K562 (cell line): ENCODE data around the gene CRY2. TPM values are rescaled to one million over a fixed set of nuclear protein-coding genes. Genes with fewer than 3 reads are reported as not detected.

Source experiments
- ASH1L ChIP-seq: fragments of 450-650 bp; IDR thresholded peaks from 2 replicates; pipeline ENCODE4 v1.6.1; 2018; ENCODE audit warnings: borderline replicate concordance, mild to moderate bottlenecking, low read depth; ENCODE audit not compliant: partially characterized antibody
- CXXC5 ChIP-seq: fragments of 250-450 bp; sonication (Bioruptor Pico); IDR thresholded peaks from 2 replicates; pipeline ENCODE4 v1.8.0; 2022; ENCODE audit warnings: inconsistent platforms, mild to moderate bottlenecking, moderate library complexity
- JUN ChIP-seq, 2 experiments: sonication (generic) in 1 of 2; formaldehyde crosslinking in 1 of 2; IDR thresholded peaks; 2 replicates each; pipeline versions ENCODE4 v1.6.1 to v1.8.0; 2012 to 2022; ENCODE audit warnings: borderline replicate concordance in 2 of 2, mild to moderate bottlenecking in 2 of 2, improper control_type of control experiment in 1 of 2, low read depth in 1 of 2, low read length in 1 of 2, missing genetic modification reagents in 1 of 2
- JUND ChIP-seq, 2 experiments: IDR thresholded peaks; 2 replicates in 1 of 2; 3 replicates in 1 of 2; pipeline ENCODE4 v1.6.1; 2011; ENCODE audit warnings: borderline replicate concordance in 2 of 2, low read depth in 2 of 2, low read length in 2 of 2, improper control_type of control experiment in 1 of 2, missing biosample characterization in 1 of 2, missing genetic modification characterization in 1 of 2, missing genetic modification reagents in 1 of 2
- MIER1 ChIP-seq: fragments of 450-650 bp; IDR thresholded peaks from 2 replicates; pipeline ENCODE4 v1.6.1; 2016; ENCODE audit warnings: antibody characterized with exemption, mild to moderate bottlenecking, low read depth
- NEUROD1 ChIP-seq: fragments of 150-350 bp; IDR thresholded peaks from 2 replicates; pipeline ENCODE4 v1.6.1; 2014; ENCODE audit warnings: borderline replicate concordance, low read length, low read depth; ENCODE audit not compliant: partially characterized antibody
- PHF8 ChIP-seq: fragments of 200-600 bp; sonication (generic); IDR thresholded peaks from 2 replicates; pipeline ENCODE4 v1.6.1; 2012; ENCODE audit warnings: mixed run types, mild to moderate bottlenecking, inconsistent platforms, low read length, moderate library complexity, borderline replicate concordance
- ZBTB1 ChIP-seq: sonication (generic); formaldehyde crosslinking; IDR thresholded peaks from 2 replicates; pipeline ENCODE4 v1.8.1; 2023; ENCODE audit warnings: missing genetic modification reagents, low read depth, mild to moderate bottlenecking, borderline replicate concordance
- ZFP30 ChIP-seq: fragments of 250-450 bp; sonication (Bioruptor Pico); IDR thresholded peaks from 2 replicates; pipeline ENCODE4 v1.8.0; 2022; ENCODE audit warnings: moderate library complexity, mild to moderate bottlenecking, inconsistent platforms, borderline replicate concordance
- ZNF121 ChIP-seq: sonication (generic); formaldehyde crosslinking; conservative IDR thresholded peaks from 2 replicates; pipeline ENCODE4 v1.8.0; 2022; ENCODE audit warnings: missing genetic modification reagents
- ZNF134 ChIP-seq: fragments of 250-450 bp; sonication (Bioruptor Pico); conservative IDR thresholded peaks from 2 replicates; pipeline ENCODE4 v1.4.0; 2020
- ZNF217 ChIP-seq: sonication (generic); formaldehyde crosslinking; IDR thresholded peaks from 2 replicates; pipeline ENCODE4 v1.8.0; 2022; ENCODE audit warnings: mild to moderate bottlenecking, missing genetic modification reagents
- polyA plus RNA-seq, 8 experiments: library from polyadenylated mRNA; depleted of rRNA in 4 of 8; stranded (reverse) in 5 of 8; unstranded in 3 of 8; fragments of >200 nt; fragmentation: Nextera tagmentation in 2 of 8; fragmentation: Illumina TruSeq in 1 of 8; extraction: Ambion mirVana in 2 of 8; extraction: Trizol in 1 of 8; gene quantifications; 2 replicates each; pipeline versions ENCODE4 v1.2.1 to v1.2.3, GENCODE V29; 2011 to 2014; ENCODE audit warnings: inconsistent platforms in 1 of 8, missing spikeins in 1 of 8
- total RNA-seq, 7 experiments: library from RNA; depleted of rRNA in 6 of 7; stranded (reverse); fragments of >200 nt in 6 of 7; fragmentation: Illumina TruSeq in 2 of 7; extraction: Trizol in 2 of 7; gene quantifications; 2 replicates each; pipeline versions ENCODE4 v1.2.1 to v1.2.3, GENCODE V29; 2011 to 2021; ENCODE audit warnings: low replicate concordance in 1 of 7
- TF ChIP-seq, protein P1 (sequence below): fragments of 450-650 bp; IDR thresholded peaks from 2 replicates; pipeline ENCODE4 v1.6.1; 2014; ENCODE audit warnings: low read depth, mild to moderate bottlenecking, moderate library complexity, borderline replicate concordance
- TF ChIP-seq, protein P2 (sequence below), 2 experiments: fragments of 450-650 bp; IDR thresholded peaks; 2 replicates each; pipeline ENCODE4 v1.6.1; 2016
- TF ChIP-seq, protein P3 (sequence below): sonication (generic); formaldehyde crosslinking; IDR thresholded peaks from 2 replicates; pipeline ENCODE4 v1.8.0; 2022; ENCODE audit warnings: missing genetic modification reagents, mild to moderate bottlenecking, moderate library complexity, borderline replicate concordance
- TF ChIP-seq, protein P4 (sequence below): fragments of 250-450 bp; sonication (Bioruptor Pico); IDR thresholded peaks from 2 replicates; pipeline ENCODE4 v1.9.0; 2021; ENCODE audit warnings: mild to moderate bottlenecking, inconsistent platforms

CRY2 gene
- total and polyA plus RNA-seq, 9 of the 15 experiments (the other 6 are each of a cell fraction or from before 2014, with no cell fraction given) = 2.3 to 23.9 (median 14.8) TPM

DNA sequence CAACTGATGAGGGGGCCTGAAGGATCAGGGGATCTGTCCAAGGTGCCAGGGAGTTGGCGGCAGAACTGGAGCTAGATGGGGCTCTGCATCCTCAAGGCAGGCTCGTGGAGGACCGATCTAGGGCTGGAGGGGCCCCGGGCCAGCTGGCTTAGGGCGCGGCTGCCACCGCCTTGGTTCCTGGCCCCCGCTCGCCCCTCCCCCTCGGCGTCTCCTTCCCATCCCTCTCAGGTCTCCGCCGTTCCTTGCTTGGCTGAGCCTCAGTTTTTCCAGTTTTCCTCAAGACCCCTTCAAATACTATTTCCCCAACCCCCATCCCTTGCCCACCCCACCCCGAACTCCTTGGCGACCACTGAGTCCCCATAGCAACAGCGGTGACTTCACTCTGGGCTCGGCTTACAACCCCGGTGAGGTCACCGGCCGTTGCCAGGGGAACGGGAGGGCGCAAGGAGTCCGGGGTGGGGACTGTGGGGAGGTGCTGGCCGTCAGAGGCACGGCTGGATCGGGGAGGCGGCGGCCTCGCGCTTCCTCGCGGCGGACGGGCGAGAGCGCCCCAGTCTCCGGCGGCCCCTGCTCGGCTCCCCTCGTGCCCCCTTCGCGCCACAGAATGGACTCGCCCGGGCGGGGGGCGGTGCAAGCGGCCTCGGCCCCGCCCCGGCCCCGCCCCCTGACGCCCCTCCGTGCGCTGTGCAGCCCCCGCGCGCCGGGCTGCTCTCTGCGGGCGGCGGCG is 52.3 kb downstream of the CRY2 start (continued):
- TF ChIP-seq, protein P1, sequence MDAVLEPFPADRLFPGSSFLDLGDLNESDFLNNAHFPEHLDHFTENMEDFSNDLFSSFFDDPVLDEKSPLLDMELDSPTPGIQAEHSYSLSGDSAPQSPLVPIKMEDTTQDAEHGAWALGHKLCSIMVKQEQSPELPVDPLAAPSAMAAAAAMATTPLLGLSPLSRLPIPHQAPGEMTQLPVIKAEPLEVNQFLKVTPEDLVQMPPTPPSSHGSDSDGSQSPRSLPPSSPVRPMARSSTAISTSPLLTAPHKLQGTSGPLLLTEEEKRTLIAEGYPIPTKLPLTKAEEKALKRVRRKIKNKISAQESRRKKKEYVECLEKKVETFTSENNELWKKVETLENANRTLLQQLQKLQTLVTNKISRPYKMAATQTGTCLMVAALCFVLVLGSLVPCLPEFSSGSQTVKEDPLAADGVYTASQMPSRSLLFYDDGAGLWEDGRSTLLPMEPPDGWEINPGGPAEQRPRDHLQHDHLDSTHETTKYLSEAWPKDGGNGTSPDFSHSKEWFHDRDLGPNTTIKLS = no peak
- TF ChIP-seq JUN (IDR thresholded peaks at IDR 0.05; ENCODE audit: borderline replicate concordance, low read depth, low read length) = peak; percentile 94
- TF ChIP-seq JUN (CRISPR knock-in tag; IDR thresholded peaks at IDR 0.05; ENCODE audit: borderline replicate concordance) = peak; percentile 89; the same call in 1 of the 2 replicates
- TF ChIP-seq, protein P2, sequence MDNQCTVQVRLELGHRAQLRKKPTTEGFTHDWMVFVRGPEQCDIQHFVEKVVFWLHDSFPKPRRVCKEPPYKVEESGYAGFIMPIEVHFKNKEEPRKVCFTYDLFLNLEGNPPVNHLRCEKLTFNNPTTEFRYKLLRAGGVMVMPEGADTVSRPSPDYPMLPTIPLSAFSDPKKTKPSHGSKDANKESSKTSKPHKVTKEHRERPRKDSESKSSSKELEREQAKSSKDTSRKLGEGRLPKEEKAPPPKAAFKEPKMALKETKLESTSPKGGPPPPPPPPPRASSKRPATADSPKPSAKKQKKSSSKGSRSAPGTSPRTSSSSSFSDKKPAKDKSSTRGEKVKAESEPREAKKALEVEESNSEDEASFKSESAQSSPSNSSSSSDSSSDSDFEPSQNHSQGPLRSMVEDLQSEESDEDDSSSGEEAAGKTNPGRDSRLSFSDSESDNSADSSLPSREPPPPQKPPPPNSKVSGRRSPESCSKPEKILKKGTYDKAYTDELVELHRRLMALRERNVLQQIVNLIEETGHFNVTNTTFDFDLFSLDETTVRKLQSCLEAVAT (IDR thresholded peaks at IDR 0.05) = peak in 1 of 2 experiments; percentile 94; a peak in 2 of 4 replicates
- peak; percentile 98 for TF ChIP-seq JUND (IDR thresholded peaks at IDR 0.05; ENCODE audit: borderline replicate concordance, low read depth, low read length)
- peak; percentile 78; the same call in 1 of the 3 replicates for TF ChIP-seq JUND (tag; IDR thresholded peaks at IDR 0.05; ENCODE audit: borderline replicate concordance, low read depth, low read length)
- TF ChIP-seq CXXC5 (CRISPR knock-in tag) = peak; percentile 71
- TF ChIP-seq ZNF121 = no peak
- TF ChIP-seq NEUROD1 = peak; percentile 92
- TF ChIP-seq ZBTB1 (CRISPR knock-in tag) = no peak
- TF ChIP-seq, protein P3, sequence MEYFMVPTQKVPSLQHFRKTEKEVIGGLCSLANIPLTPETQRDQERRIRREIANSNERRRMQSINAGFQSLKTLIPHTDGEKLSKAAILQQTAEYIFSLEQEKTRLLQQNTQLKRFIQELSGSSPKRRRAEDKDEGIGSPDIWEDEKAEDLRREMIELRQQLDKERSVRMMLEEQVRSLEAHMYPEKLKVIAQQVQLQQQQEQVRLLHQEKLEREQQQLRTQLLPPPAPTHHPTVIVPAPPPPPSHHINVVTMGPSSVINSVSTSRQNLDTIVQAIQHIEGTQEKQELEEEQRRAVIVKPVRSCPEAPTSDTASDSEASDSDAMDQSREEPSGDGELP (CRISPR knock-in tag) = peak; percentile 92
- TF ChIP-seq PHF8 = 0 out of 2 replicates have a peak, but pooled peaks have one; percentile 16
- peak; percentile 89 for TF ChIP-seq MIER1
- peak; percentile 73 for TF ChIP-seq ZNF134 (CRISPR knock-in tag)
- TF ChIP-seq ZFP30 (CRISPR knock-in tag) = no peak
- no peak for TF ChIP-seq ZNF217 (CRISPR knock-in tag)
- TF ChIP-seq, protein P4, sequence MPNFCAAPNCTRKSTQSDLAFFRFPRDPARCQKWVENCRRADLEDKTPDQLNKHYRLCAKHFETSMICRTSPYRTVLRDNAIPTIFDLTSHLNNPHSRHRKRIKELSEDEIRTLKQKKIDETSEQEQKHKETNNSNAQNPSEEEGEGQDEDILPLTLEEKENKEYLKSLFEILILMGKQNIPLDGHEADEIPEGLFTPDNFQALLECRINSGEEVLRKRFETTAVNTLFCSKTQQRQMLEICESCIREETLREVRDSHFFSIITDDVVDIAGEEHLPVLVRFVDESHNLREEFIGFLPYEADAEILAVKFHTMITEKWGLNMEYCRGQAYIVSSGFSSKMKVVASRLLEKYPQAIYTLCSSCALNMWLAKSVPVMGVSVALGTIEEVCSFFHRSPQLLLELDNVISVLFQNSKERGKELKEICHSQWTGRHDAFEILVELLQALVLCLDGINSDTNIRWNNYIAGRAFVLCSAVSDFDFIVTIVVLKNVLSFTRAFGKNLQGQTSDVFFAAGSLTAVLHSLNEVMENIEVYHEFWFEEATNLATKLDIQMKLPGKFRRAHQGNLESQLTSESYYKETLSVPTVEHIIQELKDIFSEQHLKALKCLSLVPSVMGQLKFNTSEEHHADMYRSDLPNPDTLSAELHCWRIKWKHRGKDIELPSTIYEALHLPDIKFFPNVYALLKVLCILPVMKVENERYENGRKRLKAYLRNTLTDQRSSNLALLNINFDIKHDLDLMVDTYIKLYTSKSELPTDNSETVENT (CRISPR knock-in tag) = no peak
- TF ChIP-seq ASH1L = no peak
